ENCODE data around the gene SLC38A1.

DNA sequence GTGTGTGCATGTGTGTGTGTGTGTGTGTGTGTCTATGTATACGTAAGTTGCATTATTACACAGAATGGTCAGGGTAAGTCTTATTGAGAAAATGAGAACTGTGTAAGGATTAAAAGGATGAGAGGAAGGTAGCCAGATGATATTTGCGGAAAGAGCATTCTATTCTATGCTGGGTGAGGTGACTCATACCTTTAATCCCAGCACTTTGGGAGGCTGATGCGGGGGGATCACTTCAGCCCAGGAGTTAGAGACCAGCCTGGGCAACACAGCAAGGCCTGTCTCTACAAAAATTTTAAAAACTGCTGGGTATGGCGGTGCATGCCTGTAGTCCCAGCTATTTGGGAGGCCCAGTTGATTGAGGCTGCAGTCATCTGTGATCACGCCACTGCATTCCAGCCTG, 103.7 kb downstream of the SLC38A1 start:
- TF ChIP-seq POLR2AphosphoS5 (IDR thresholded peaks at IDR 0.05) = no peak
- TF ChIP-seq, protein P1, sequence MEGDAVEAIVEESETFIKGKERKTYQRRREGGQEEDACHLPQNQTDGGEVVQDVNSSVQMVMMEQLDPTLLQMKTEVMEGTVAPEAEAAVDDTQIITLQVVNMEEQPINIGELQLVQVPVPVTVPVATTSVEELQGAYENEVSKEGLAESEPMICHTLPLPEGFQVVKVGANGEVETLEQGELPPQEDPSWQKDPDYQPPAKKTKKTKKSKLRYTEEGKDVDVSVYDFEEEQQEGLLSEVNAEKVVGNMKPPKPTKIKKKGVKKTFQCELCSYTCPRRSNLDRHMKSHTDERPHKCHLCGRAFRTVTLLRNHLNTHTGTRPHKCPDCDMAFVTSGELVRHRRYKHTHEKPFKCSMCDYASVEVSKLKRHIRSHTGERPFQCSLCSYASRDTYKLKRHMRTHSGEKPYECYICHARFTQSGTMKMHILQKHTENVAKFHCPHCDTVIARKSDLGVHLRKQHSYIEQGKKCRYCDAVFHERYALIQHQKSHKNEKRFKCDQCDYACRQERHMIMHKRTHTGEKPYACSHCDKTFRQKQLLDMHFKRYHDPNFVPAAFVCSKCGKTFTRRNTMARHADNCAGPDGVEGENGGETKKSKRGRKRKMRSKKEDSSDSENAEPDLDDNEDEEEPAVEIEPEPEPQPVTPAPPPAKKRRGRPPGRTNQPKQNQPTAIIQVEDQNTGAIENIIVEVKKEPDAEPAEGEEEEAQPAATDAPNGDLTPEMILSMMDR (IDR thresholded peaks at IDR 0.05) = no peak
- TF ChIP-seq POLR2A (IDR thresholded peaks at IDR 0.05) = no peak

Data from upper lobe of left lung (tissue), 4 donors.